ENCODE results near the gene CCDC158.

DNA sequence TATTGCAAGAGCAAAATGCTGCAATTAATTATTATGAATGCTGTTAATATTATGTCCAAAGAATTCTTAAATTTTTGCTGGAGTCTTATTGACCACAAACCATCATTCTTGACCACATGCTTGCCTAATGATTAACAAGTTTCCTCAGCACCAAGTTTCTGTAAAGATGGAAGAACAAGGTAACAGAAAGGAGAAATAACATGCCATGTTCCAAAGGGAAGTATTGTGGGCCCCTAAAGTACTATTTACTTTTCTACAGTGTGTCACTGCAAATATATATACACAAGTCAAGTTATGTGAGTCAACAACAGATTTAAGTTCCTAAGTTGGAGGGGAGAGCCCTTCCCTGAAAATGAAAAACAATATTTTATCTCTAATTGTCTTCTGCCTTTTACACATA is 148.9 kb downstream of the CCDC158 start:
- TF ChIP-seq POLR2A (IDR thresholded peaks at IDR 0.05) = no peak
- no peak for TF ChIP-seq CTCF (IDR thresholded peaks at IDR 0.05)
